ENCODE measurements around the gene ARL16. TPM values are rescaled to one million over a fixed set of nuclear protein-coding genes. Genes with fewer than 3 reads are reported as not detected.

Gene ARL16, protein sequence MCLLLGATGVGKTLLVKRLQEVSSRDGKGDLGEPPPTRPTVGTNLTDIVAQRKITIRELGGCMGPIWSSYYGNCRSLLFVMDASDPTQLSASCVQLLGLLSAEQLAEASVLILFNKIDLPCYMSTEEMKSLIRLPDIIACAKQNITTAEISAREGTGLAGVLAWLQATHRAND
- 27.6 and 40.7 TPM in 2 replicates for total RNA-seq

DNA sequence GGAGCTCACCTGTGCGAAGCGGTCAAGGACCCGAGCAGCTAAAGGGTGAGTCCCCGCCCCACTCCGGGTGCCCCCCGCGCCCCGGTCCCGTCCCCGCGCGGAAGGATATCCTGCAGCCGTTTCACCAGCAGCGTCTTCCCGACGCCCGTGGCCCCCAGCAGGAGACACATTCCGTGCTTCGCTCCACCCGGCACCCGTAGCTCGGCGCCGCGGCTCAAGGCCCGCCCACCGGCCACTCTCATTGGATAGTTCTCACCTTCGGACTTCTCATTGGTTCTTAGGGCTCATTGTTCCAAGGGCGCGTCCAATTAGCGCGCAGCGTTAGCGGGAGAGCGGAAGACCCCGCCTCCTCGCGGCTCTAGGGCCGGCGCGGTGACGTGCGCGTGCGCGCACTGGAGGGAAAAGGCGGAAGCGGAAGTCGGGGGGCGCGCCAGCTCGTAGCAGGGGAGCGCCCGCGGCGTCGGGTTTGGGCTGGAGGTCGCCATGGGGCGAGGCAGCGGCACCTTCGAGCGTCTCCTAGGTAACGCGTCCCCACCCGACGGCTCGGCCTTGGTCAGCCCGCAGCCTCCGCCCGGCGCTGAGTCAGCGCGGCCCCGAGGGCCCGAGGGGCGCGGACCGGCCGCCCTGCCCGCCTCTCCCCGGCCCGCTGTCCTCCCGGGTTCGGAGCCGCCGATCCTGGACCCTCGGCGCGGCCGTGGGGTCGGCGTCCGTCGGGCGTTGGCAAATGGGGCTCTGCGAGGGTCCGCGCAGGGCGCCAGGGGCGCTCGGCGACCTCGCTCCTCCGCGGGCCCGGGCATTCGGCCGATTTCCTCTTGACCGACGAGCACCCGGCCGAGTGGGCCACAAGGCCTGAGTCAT is at the start of gene ARL16, which contains the start of gene HGS:
ARL16 (minus strand) TSS at position 214 of the 858 bp plus-strand sequence; CDS start at position 170, 44 bp downstream.
HGS (plus strand) TSS at position 428 of the 858 bp plus-strand sequence; CDS start at position 484, 56 bp downstream.

DNA sequence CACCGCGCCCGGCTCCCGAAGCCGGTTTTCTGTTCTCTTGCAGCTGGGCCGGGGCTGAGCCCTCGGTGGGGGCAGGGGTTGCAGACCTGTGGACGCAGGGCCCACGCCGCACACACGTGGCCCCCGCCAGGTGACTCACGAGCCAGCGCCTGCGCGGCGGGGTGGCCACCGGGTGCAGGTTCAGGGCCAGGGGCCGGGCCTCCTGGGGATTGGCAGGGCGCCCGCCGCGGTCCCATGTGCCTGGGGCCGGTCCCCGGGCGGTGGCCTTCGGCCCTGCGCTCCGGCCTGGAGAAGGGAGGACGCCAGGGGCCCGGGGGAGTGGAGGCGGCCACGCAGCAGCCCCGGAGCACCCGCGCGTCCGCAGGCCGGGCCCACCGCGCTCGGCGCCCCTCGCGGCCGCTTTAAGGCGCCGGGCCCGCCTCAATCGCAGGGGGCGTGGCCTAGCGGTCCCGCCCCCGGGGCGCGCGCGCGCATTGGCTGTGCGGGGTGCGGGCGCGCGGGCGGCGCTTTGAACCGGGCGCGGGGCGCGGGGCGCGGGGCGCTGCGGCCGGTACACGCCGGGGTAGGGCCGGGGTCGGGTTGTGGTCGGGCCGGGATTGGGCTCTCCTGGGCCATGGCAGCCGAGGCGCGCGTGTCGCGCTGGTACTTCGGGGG is 28.3 kb upstream of the ARL16 start, which contains the start of gene SLC25A10:
SLC25A10 (plus strand) TSS at position 471 of the 654 bp plus-strand sequence; CDS start at position 614, 143 bp downstream.

DNA sequence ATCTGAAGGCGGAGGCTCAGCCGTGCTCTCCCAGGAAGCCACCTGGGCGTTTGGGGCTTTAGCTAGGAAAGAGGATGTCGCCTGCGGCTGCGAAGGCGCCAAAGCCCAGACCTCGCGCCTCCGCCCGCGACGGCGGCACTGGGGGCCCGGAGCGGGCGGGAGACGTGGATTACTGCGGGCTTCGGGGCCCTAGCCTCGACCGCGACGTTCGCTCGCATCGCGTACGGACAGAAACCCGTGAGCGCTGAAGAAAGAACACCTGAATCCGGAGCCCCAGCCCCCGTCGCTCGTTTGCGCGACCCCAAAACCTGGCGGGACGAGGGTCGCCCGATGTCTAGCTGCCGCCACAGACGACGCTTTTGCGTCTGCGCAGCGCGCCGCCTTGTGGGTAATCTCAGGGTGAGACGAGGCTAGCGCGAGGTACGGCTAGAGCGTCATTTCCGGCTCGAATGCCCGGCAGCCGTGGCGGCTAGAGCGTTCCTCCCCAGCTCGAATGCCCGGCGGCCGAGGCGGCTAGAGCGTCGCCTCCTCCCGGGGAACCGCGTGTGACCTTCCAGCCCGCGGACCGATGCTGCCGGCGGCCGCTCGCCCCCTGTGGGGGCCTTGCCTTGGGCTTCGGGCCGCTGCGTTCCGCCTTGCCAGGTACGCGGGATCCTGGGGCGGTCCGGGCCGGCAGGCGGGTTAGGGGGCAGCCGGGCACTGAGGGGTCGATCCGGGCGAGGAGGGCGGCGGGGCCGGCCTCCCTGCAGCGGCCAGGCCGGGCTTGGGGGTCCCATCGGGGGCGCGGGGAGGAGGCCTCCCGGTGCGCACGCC is 19.5 kb upstream of the ARL16 start, which contains the start of gene MRPL12:
MRPL12 (plus strand) TSS at position 434 of the 813 bp plus-strand sequence; CDS start at position 569, 135 bp downstream.

DNA sequence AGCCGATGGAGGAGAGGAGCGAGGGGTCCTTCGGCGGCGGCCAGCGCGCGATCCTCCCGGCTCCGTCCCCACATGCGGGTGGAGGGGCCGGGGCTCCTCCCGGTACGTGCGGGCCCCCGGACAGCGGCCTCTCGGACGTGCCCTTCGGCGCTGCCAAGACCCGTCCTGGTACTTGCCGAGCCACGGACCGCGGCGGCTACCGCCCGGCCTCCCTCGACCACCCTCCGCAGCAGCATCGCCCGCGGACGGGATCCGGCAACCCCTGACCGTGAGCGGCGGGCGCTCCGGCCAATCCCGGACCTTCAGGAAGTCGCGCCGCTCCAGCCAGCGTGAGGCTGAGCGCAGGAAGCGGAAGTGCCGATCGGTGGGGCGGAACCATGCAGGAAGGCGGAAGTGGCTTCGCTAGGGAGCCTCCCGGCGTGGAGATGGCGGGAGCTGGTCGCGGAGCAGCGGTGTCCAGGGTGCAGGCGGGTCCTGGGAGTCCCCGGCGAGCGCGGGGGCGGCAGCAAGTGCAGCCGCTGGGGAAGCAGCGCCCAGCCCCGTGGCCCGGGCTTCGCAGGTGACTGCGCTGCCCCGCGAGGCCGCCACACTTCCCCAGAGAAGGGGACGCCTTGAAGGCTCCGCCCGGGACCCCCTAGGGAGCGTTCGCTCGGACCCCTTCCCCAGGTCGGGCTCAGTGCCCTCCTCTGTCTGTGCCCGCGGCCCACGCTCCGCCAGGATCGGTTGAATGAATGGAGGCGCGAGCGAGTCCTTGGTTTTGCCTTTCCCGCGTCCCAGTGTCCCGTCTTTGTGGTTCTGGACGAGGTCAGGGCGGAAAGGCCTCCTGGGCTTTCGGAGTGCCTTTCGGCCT is 17.0 kb downstream of the ARL16 start, which contains the start of the genes CCDC137 and OXLD1:
CCDC137 (plus strand) TSS at position 396 of the 850 bp plus-strand sequence; CDS start at position 426, 30 bp downstream.
OXLD1 (minus strand) TSS at position 264 of the 850 bp plus-strand sequence; CDS start at position 236, 28 bp downstream.

DNA sequence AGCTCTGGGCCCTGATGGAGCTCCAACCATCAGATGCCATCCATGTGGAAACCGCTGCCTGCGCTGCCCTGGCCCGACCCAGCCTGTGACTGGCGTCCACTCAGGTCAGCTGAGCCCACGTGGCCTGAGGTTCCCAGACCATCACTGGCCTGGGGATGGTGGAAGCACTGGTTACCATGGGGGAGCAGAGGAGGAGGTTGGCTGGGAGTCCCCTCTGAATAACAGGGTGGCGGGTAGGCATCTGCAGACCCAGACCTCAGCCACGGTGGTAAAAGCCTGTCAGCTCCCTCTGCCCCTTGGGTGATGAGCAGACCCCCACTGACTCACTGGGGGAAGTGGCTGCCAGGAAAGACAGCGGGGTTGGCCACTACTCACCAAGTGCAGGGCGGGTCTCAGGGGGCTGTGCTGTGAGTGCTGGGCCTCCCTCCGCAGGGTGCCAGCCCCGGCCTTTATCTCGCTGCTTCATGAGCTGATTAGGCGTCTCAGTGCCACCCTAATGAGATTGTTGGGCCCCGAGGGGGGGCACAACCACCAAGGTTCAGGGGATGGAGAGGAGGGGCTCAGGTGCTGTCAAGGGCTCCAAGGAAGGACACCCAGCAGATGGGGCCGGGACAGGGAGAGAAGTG is 27.4 kb downstream of the ARL16 start, which contains the start of gene PDE6G:
PDE6G (minus strand) TSS at position 425 of the 626 bp plus-strand sequence. CDS start 3,237 bp downstream, outside the sequence.

DNA sequence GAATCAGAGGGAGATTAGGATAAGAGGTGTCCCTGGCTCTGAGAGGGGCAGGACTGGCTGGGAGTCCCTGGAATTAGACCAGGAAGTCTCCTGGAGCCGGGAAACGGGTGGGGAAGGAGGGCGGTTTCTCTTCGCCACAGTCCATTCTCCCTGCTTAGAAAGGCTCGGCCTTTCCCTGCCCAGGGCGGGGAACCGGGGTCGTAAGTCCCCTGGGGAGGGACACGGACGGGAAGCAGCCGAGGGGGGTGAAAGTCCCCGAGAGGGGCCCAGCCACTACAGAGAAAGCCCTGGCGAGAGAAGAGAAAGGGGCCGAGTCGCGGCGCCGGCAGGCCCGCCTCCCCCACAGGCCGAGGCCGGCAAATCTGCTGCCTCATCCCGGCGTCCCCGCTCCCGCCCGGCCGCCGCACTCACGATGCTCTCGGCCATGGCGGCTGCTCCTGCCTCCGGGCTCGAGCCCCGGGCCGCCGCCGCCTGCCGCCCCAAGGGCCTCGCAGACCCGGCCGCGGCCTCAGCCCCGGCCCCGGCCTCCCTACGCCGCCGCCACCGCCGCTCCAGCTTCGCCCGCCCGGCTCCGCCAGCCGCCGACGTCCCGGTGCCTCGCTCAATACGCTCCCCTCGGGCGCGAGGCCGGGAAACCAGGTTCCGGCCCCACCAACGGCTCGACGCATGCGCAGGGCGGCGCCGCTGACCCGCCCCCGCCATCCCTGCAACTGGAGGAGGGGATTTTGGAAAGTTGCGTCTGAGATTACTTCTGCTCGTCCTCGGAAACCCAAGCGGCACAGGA is 46.9 kb downstream of the ARL16 start, which contains the start of the genes NPLOC4 and TSPAN10:
NPLOC4 (minus strand) TSS at position 608 of the 784 bp plus-strand sequence; CDS start at position 426, 182 bp downstream.
TSPAN10 (plus strand) TSS at position 692 of the 784 bp plus-strand sequence. CDS start 5,217 bp downstream, outside the sequence.

Other genes with a start within 250 kb of the ARL16 start
- 7,050 and 9,517 TPM in 2 replicates for gene ACTG1, start 171.0 kb downstream of the ARL16 start, total RNA-seq
- 0.27 and 0.75 TPM in 2 replicates for gene FSCN2, start 155.4 kb downstream of the ARL16 start, total RNA-seq
- gene FAAP100, start 131.4 kb downstream of the ARL16 start, total RNA-seq, result 14.8 and 23.5 TPM in 2 replicates
- gene NPLOC4, start 46.7 kb downstream of the ARL16 start, total RNA-seq, result 72.2 and 79.0 TPM in 2 replicates
- 0.18 and 0.19 TPM in 2 replicates for gene TSPAN10, start 46.6 kb downstream of the ARL16 start, total RNA-seq
- 0.38 and 0.45 TPM in 2 replicates for gene PDE6G, start 27.3 kb downstream of the ARL16 start, total RNA-seq
- gene OXLD1, start 17.2 kb downstream of the ARL16 start, total RNA-seq, result 26.6 and 32.4 TPM in 2 replicates
- 9.5 and 10.8 TPM in 2 replicates for gene CCDC137, start 17.1 kb downstream of the ARL16 start, total RNA-seq
- gene HGS, start 214 bp upstream of the ARL16 start, total RNA-seq, result 80.8 and 93.5 TPM in 2 replicates
- gene MRPL12, start 19.6 kb upstream of the ARL16 start, total RNA-seq, result 8.5 and 14.1 TPM in 2 replicates
- gene SLC25A10, start 28.5 kb upstream of the ARL16 start, total RNA-seq, result 10.6 and 22.9 TPM in 2 replicates
- not detected in 2 replicates for gene GCGR, start 120.4 kb upstream of the ARL16 start, total RNA-seq
- gene MCRIP1, start 149.5 kb upstream of the ARL16 start, total RNA-seq, result 114 and 175 TPM in 2 replicates
- not detected in 2 replicates for gene PPP1R27, start 151.3 kb upstream of the ARL16 start, total RNA-seq
- 710 and 947 TPM in 2 replicates for gene P4HB, start 176.7 kb upstream of the ARL16 start, total RNA-seq
- gene ARHGDIA, start 187.5 kb upstream of the ARL16 start, total RNA-seq, result 103 and 167 TPM in 2 replicates
- gene ALYREF, start 207.8 kb upstream of the ARL16 start, total RNA-seq, result 171 and 230 TPM in 2 replicates
- 187 and 197 TPM in 2 replicates for gene ANAPC11, start 207.9 kb upstream of the ARL16 start, total RNA-seq
- gene NPB, start 218.4 kb upstream of the ARL16 start, total RNA-seq, result 0.27 and 0.28 TPM in 2 replicates
- gene PCYT2, start 227.6 kb upstream of the ARL16 start, total RNA-seq, result 19.9 and 25.6 TPM in 2 replicates
- gene SIRT7, start 234.4 kb upstream of the ARL16 start, total RNA-seq, result 15.0 and 18.5 TPM in 2 replicates
- 14.0 and 18.6 TPM in 2 replicates for gene MAFG, start 243.9 kb upstream of the ARL16 start, total RNA-seq

All from endothelial cell of coronary artery (primary cell).